HG03097 (cell line): ENCODE results near the gene SLC16A8.
"Not testable (repeated sequence)": the region's sequence is repeated elsewhere in the genome, so short reads cannot be mapped to it uniquely, and the experiment has no call there.

Source experiments
- ATAC-seq: cut with Tn5 transposase; IDR thresholded peaks from one replicate; pipeline ENCODE4 v1.9.1; 2021; ENCODE audit not compliant: unreplicated experiment, low FRiP score

SLC16A8 gene

DNA sequence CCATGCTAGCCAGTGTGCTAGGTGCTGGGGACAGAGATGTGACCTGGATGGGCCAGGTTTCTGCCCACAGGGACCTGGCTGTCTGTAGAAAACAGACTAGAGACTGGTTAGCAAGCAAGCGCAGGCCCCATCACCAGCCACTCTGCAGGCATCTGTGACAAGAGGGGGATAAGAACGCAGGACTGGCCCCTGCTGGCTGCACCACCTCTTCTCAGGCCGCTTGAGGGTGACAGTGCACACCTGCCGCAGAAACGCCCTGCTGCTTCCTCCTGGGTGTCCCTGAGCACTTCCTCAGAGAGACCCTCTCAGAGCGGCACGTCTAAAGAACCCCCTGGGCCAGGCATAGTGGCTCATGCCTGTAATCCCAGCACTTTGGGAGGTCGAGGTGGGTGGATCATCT, 32.7 kb downstream of the SLC16A8 start:
- ATAC-seq = no peak

- no peak for ATAC-seq
These were observed 33.3 kb downstream of the SLC16A8 start for GRCh38 chr22:38050720-38051119.

GRCh38 chr22:38049812-38050619, 34.0 kb downstream of the SLC16A8 start:
- ATAC-seq = no peak

DNA sequence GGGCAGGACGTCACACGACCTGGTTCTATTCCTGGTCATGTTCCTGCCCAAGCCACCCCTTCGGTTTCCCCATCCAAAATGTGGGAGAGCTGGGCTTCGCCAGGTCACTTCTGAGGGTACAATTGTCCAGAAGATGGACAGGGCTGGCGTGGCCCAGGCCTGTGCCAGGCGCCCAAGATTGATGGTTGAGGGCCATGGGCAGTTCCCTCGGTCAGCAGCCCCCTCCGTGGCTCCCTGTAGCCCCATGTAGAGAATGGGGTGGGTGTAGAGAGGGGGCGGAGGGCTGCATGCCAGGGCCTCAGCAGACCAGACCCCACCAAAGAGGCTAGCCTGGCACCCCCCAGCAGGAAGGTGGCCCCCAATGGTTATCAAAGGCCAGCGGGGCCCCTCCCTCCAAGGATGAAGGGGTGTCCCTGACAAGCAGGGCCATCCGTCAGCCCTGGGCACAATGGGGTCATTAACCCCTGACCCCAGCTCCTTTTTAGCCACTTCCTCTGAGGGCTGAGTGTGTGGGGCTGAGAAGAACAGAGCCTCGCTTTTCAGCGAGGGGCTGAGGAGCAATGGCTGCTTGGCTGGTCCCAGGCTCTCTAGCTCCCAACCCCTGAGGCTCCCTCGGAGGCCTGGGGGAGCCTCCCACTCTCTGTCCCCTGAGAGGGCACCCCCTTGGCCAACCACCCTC, 37.8 kb downstream of the SLC16A8 start:
- no peak for ATAC-seq

- no peak for ATAC-seq
These were observed 40.6 kb downstream of the SLC16A8 start for GRCh38 chr22:38043151-38044039.

DNA sequence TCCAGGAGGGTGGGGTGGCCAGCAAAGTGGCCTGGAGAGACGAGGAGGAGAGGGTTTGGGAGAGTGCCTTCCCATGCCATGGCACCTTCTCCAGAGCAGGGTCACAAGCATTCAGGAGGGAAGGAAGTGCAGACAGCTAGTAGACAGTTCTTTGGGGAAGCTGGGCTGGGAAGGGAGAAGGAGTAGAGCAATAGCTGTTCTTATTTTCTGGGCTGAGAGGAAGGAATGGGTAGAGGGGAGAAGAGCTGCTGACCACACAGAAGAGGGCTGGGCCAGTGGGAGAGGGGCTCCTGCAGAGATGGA, 41.5 kb downstream of the SLC16A8 start:
- no peak for ATAC-seq

- ATAC-seq = no peak
These were observed 42.1 kb downstream of the SLC16A8 start for GRCh38 chr22:38041760-38042487.

- no peak for ATAC-seq
These were observed 42.8 kb downstream of the SLC16A8 start for GRCh38 chr22:38040953-38041759.

- no peak for ATAC-seq
These were observed 44.8 kb downstream of the SLC16A8 start for GRCh38 chr22:38038890-38039812.

DNA sequence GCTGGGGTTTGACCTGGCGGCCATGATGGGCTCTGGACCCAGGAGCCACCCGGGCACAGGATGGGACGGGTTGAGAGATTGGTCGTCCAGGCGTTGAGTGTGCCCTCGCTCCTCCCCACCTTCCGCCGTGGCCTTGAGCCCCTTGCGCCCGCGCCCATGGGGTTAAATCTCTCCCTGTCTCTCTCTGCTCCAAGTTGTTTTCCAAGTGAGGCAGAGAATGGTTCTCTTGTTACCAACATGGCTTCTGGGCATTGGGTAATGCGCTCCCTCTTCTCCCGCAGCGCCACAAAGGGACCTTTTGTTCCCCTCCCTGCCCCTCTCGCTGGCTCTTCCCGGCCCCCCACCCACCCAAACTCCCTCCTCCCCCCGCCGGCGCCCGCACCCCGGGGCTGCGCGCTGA, 45.6 kb downstream of the SLC16A8 start:
- ATAC-seq = no peak

DNA sequence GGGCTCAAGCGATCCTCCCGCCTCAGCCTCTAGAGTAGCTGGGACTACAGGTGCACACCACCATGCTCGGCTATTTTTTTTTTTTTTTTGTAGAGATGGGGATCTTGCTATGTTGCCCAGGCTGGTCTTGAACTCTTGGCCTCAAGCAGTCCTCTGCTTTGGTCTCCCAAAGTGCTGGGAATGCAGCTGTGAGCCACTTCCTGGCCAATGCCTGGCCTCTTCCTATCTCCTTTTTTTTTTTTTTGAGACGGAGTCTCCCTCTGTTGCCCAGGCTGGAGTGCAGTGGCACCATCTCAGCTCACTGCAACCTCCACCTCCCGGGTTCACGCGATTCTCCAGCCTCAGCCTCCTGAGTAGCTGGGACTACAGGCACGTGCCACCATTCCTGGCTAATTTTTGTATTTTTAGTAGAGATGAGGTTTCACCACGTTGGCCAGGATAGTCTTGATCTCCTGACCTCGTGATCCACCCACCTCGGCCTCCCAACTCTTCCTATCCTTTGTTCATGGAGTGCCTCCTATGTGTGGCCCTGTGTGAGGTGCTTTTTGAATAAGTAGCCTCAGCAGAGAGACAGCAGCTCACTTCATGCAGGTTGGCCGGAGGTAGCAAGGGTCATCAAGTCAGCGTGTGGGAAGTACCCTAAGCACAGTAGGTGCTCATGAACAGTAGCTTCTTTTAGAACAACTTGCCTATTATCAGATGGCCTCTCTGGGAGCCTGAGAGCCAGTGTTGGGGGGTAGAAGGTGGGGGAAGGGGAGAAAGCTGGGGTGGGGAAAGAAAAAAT, 46.4 kb downstream of the SLC16A8 start:
- not testable (repeated sequence) for ATAC-seq

- no peak for ATAC-seq
These were observed 47.5 kb downstream of the SLC16A8 start for GRCh38 chr22:38036392-38037062.

GRCh38 chr22:38035530-38035885, 48.5 kb downstream of the SLC16A8 start:
- no peak for ATAC-seq

GRCh38 chr22:38034884-38035529, 49.0 kb downstream of the SLC16A8 start:
- ATAC-seq = no peak

DNA sequence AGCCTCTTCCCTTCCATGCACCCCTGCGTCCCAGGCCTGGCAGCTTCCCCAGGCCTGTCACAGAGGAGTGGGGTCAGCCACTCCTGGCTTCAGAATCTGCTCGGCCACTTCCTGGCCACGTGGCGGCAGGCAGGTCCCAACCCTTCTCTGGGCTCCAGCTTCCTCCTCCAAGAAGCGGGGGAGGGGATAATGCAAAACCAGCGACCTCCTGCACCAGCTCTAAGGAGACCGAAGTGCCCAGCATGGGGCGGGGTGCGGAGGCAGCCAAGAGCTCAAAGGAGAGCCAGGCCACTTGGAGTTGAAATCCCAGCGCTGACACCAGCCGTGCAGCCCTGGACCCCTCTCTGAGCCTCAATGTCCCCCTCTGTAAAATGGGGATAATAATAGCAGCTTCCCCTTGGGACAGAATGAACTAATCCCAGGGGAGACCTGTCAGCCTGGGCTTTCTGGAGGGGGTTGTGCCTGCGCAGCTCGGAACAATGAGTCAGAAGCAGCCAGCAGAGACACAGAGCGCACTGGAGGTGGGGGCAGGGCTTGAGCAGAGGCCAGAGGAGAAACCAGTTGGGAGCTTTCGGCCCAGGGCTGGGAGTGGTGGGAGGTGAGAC, 49.6 kb downstream of the SLC16A8 start:
- no peak for ATAC-seq

GRCh38 chr22:38033522-38034277, 50.3 kb downstream of the SLC16A8 start:
- no peak for ATAC-seq
